Measurements from ENCODE around the gene PTGIS. TPM values are rescaled to one million over a fixed set of nuclear protein-coding genes. Genes with fewer than 3 reads are reported as not detected.

PTGIS gene
- total and polyA plus RNA-seq, 2 donors (not counting 3 experiments of a cell fraction or from before 2014, with no cell fraction given) = 6.2 to 11.8 TPM

DNA sequence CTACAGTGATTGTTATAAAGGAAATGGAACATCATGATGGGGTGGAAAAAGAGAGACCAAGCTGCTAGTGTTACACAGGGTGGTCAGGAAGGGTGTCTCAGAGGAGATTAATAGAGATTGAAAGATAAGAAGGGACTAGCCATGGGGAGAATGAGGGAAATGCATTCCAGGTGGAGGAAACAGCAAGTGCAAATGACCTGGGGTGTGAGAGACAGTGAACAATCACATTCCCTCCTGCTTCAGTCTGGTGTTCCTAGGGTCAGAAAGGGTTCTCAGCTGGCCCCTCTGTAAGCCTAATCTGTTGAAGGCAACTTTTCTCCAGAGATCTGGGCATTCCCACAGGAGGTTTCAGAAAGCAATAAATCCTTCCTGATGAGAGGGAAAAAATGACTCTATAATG, 81.9 kb downstream of the PTGIS start:
- no peaks in the 10 kb centered on the region for H3K36me3 ChIP-seq (ENCODE audit: control insufficient read depth in 2 of 2, extremely low read depth in 1 of 2, insufficient read depth in 2 of 2, low read length in 2 of 2)
- H3K9me3 ChIP-seq (replicated peaks; ENCODE audit: control insufficient read depth, insufficient read depth, low read length) = no peaks in the 10 kb centered on the region
- ChIA-PET CTCF (interaction anchor here (1.0 to 4.0 kb wide), 2 partner anchors 102 to 105 kb away, joined by 3 to 93 read pairs; no protein-coding TSS in a partner anchor), POLR2A (no interaction called here)
- H3K9ac ChIP-seq (replicated peaks; ENCODE audit: extremely low read depth, insufficient read depth, low read length) = no peak overlapping the region
- H2AFZ ChIP-seq (ENCODE audit: low read depth, low read length) = no peak overlapping the region
- no peak overlapping the region for H3K27ac ChIP-seq (ENCODE audit: insufficient read depth, low read depth, low read length)
- peaks cover 16 to 21% of the 10 kb centered on the region in 2 experiments for H3K27me3 ChIP-seq (ENCODE audit: control insufficient read depth in 2 of 2, insufficient read depth in 2 of 2, low read length in 2 of 2)
- H3K4me2 ChIP-seq (ENCODE audit: insufficient read depth, low read length) = no peak overlapping the region
- dilution Hi-C loops (cut with MboI; ENCODE audit: extremely low pct_ligation_motif_present, low sequenced_read_pairs) (no loop called here), intact Hi-C loops (cut with micrococcal nuclease) (no loop called here)
- DNase-seq (ENCODE audit: low read depth, low spot score) (no peak), FAIRE-seq (no peak)
- TF ChIP-seq JUN (IDR thresholded peaks at IDR 0.05; ENCODE audit: borderline replicate concordance, insufficient read depth, insufficient read length, low read depth) (no peak), POLR2AphosphoS5 (IDR thresholded peaks at IDR 0.05; ENCODE audit: insufficient read depth, low read depth, low read length) (no peak), GATA2 (IDR thresholded peaks at IDR 0.05; ENCODE audit: insufficient read depth, insufficient read length, low read depth, low read length) (no peak), EZH2 (IDR thresholded peaks at IDR 0.05; ENCODE audit: borderline replicate concordance, low read depth, low read length, severe bottlenecking) (no peak), MYC (IDR thresholded peaks at IDR 0.05; ENCODE audit: low read depth, low read length) (no peak), POLR2A (IDR thresholded peaks at IDR 0.05; ENCODE audit: low read depth, low read length) (no peak)
- TF ChIP-seq, protein P1, sequence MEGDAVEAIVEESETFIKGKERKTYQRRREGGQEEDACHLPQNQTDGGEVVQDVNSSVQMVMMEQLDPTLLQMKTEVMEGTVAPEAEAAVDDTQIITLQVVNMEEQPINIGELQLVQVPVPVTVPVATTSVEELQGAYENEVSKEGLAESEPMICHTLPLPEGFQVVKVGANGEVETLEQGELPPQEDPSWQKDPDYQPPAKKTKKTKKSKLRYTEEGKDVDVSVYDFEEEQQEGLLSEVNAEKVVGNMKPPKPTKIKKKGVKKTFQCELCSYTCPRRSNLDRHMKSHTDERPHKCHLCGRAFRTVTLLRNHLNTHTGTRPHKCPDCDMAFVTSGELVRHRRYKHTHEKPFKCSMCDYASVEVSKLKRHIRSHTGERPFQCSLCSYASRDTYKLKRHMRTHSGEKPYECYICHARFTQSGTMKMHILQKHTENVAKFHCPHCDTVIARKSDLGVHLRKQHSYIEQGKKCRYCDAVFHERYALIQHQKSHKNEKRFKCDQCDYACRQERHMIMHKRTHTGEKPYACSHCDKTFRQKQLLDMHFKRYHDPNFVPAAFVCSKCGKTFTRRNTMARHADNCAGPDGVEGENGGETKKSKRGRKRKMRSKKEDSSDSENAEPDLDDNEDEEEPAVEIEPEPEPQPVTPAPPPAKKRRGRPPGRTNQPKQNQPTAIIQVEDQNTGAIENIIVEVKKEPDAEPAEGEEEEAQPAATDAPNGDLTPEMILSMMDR (IDR thresholded peaks at IDR 0.05; ENCODE audit: extremely low read depth in 1 of 2, insufficient read depth in 1 of 2, low read depth in 1 of 2, low read length in 2 of 2) = no peak
- TF ChIP-seq, protein P2, sequence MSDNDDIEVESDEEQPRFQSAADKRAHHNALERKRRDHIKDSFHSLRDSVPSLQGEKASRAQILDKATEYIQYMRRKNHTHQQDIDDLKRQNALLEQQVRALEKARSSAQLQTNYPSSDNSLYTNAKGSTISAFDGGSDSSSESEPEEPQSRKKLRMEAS (IDR thresholded peaks at IDR 0.05; ENCODE audit: insufficient read depth, insufficient read length) = no peak
- no peak overlapping the region for H3K4me3 ChIP-seq (replicated peaks in 1 of 3; ENCODE audit: insufficient read depth in 1 of 3, low read depth in 1 of 3, low read length in 3 of 3)
- H3K9me1 ChIP-seq (replicated peaks; ENCODE audit: control insufficient read depth, extremely low read depth, insufficient read depth, low read length) = no peaks in the 10 kb centered on the region
- no peaks in the 10 kb centered on the region for H3K4me1 ChIP-seq (ENCODE audit: control insufficient read depth, extremely low read depth, insufficient read depth, low read length)
- BruUV-seq (replicated peaks) = no TSS peak
- H3K79me2 ChIP-seq (ENCODE audit: control insufficient read depth, insufficient read depth, low read length) = no peaks in the 10 kb centered on the region
- no peaks in the 10 kb centered on the region for H4K20me1 ChIP-seq (replicated peaks; ENCODE audit: control insufficient read depth, extremely low read depth, insufficient read depth, low read length)
